Measurements from ENCODE around the gene ABCA13.

The ABCA13 gene

GRCh38 chr7:48262606-48263310 is 91.5 kb downstream of the ABCA13 start:
- ChIA-PET CTCF (no interaction called here), POLR2A (no interaction called here)
- DNase-seq (ENCODE audit: extremely low spot score) = no peak
- TF ChIP-seq, protein P1, sequence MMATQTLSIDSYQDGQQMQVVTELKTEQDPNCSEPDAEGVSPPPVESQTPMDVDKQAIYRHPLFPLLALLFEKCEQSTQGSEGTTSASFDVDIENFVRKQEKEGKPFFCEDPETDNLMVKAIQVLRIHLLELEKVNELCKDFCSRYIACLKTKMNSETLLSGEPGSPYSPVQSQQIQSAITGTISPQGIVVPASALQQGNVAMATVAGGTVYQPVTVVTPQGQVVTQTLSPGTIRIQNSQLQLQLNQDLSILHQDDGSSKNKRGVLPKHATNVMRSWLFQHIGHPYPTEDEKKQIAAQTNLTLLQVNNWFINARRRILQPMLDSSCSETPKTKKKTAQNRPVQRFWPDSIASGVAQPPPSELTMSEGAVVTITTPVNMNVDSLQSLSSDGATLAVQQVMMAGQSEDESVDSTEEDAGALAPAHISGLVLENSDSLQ (IDR thresholded peaks at IDR 0.05) = no peak
- TF ChIP-seq ELF4 (IDR thresholded peaks at IDR 0.05) = no peak
- no peak for TF ChIP-seq SUZ12 (IDR thresholded peaks at IDR 0.05)
- no peak for TF ChIP-seq ARNT (IDR thresholded peaks at IDR 0.05)
- no peak for TF ChIP-seq HDGF (IDR thresholded peaks at IDR 0.05; ENCODE audit: borderline replicate concordance)
- no peak for TF ChIP-seq FOXA1 (IDR thresholded peaks at IDR 0.05)
- TF ChIP-seq SP1 (IDR thresholded peaks at IDR 0.05) = no peak
- no peak for TF ChIP-seq BHLHE40 (IDR thresholded peaks at IDR 0.05; ENCODE audit: borderline replicate concordance)

DNA sequence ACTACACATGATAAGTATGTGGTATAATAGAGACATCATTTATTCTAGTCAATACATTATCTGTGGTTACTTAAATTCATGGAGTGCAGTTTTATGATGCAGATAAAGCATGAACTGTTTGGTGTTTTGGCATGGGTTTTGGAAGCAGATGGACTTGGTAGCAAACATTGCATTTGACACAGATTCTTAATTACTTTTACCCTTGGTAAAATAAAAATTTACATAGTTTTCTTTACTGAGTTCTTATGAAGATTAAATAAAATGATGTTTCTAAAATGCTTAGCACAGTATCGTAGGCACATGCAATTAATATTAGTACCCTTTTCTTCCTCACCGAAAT is 92.0 kb downstream of the ABCA13 start:
- no peak for DNase-seq (ENCODE audit: extremely low spot score)
- CTCF ChIA-PET = no interaction called here
- POLR2A ChIA-PET = no interaction called here
- TF ChIP-seq NFRKB (IDR thresholded peaks at IDR 0.05) (no peak), ELF4 (IDR thresholded peaks at IDR 0.05) (no peak), TARDBP (IDR thresholded peaks at IDR 0.05) (no peak), CTBP1 (IDR thresholded peaks at IDR 0.05; ENCODE audit: borderline replicate concordance) (no peak), SP1 (IDR thresholded peaks at IDR 0.05) (no peak)
- TF ChIP-seq, protein P1 (IDR thresholded peaks at IDR 0.05) = no peak

- TF ChIP-seq ELF4 (IDR thresholded peaks at IDR 0.05) = no peak
- no peak for TF ChIP-seq FOXM1 (IDR thresholded peaks at IDR 0.05; ENCODE audit: borderline replicate concordance)
- TF ChIP-seq HDGF (IDR thresholded peaks at IDR 0.05; ENCODE audit: borderline replicate concordance) = no peak
- no peak for TF ChIP-seq FOXK2 (IDR thresholded peaks at IDR 0.05)
- no peak for TF ChIP-seq L3MBTL2 (conservative IDR thresholded peaks at IDR 0.05)
- TF ChIP-seq BHLHE40 (IDR thresholded peaks at IDR 0.05; ENCODE audit: borderline replicate concordance) = no peak
- TF ChIP-seq SUZ12 (IDR thresholded peaks at IDR 0.05) = no peak
- TF ChIP-seq NFRKB (IDR thresholded peaks at IDR 0.05) = no peak
- TF ChIP-seq LEF1 (IDR thresholded peaks at IDR 0.05; ENCODE audit: borderline replicate concordance) = no peak
- no peak for TF ChIP-seq ZNF384 (IDR thresholded peaks at IDR 0.05)
- no peak for TF ChIP-seq SP1 (IDR thresholded peaks at IDR 0.05)
- TF ChIP-seq, protein P1 (IDR thresholded peaks at IDR 0.05) = no peak
- TF ChIP-seq CTBP1 (IDR thresholded peaks at IDR 0.05; ENCODE audit: borderline replicate concordance) = no peak
- TF ChIP-seq ARNT (IDR thresholded peaks at IDR 0.05) = no peak
- TF ChIP-seq FOXA1 (IDR thresholded peaks at IDR 0.05) = no peak
- no peak for TF ChIP-seq TARDBP (IDR thresholded peaks at IDR 0.05)
- POLR2A ChIA-PET = no interaction called here
- CTCF ChIA-PET = no interaction called here
- no peak for DNase-seq (ENCODE audit: extremely low spot score)
Observed at GRCh38 chr7:48269066-48269465, 97.8 kb downstream of the ABCA13 start.

DNA sequence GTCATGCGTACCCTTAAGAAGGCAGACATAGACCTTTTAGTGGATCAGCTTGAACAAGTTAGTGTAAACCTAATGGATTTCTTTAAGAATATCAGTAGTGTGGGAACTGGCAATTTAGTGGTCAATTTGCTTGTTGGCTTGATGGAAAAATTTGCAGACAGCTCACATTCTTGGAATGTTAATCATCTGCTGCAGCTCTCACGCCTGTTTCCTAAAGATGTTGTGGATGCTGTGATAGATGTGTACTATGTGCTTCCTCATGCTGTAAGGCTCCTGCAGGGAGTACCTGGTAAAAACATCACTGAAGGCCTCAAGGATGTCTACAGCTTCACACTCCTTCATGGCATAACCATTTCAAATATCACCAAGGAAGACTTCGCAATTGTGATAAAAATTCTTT is 103.4 kb downstream of the ABCA13 start:
- CTCF ChIA-PET = no interaction called here
- TF ChIP-seq LEF1 (IDR thresholded peaks at IDR 0.05; ENCODE audit: borderline replicate concordance) (no peak), ZNF384 (IDR thresholded peaks at IDR 0.05) (no peak), ELF4 (IDR thresholded peaks at IDR 0.05) (no peak), L3MBTL2 (conservative IDR thresholded peaks at IDR 0.05) (no peak), NFRKB (IDR thresholded peaks at IDR 0.05) (no peak), HDGF (IDR thresholded peaks at IDR 0.05; ENCODE audit: borderline replicate concordance) (no peak), FOXM1 (IDR thresholded peaks at IDR 0.05; ENCODE audit: borderline replicate concordance) (no peak)
- TF ChIP-seq, protein P1 (IDR thresholded peaks at IDR 0.05) = no peak
- DNase-seq (ENCODE audit: extremely low spot score) = no peak
- POLR2A ChIA-PET = no interaction called here

- ChIA-PET POLR2A (no interaction called here), CTCF (no interaction called here)
Observed at GRCh38 chr7:48279420-48279819, 108.2 kb downstream of the ABCA13 start.

More at GRCh38 chr7:48279420-48279819, 108.2 kb downstream of the ABCA13 start:
- no peak for DNase-seq (ENCODE audit: extremely low spot score)
- TF ChIP-seq ZNF384 (IDR thresholded peaks at IDR 0.05) (no peak), FOXA1 (IDR thresholded peaks at IDR 0.05) (no peak), HDGF (IDR thresholded peaks at IDR 0.05; ENCODE audit: borderline replicate concordance) (no peak), ELF4 (IDR thresholded peaks at IDR 0.05) (no peak), FOXK2 (IDR thresholded peaks at IDR 0.05) (no peak), FOXM1 (IDR thresholded peaks at IDR 0.05; ENCODE audit: borderline replicate concordance) (no peak), LEF1 (IDR thresholded peaks at IDR 0.05; ENCODE audit: borderline replicate concordance) (no peak), ARNT (IDR thresholded peaks at IDR 0.05) (no peak), NFRKB (IDR thresholded peaks at IDR 0.05) (no peak), TARDBP (IDR thresholded peaks at IDR 0.05) (no peak), CTBP1 (IDR thresholded peaks at IDR 0.05; ENCODE audit: borderline replicate concordance) (no peak)
- TF ChIP-seq, protein P1 (IDR thresholded peaks at IDR 0.05) = no peak
